Suprapubic skin (tissue), 4 donors: ENCODE results near the gene COA4. TPM values are rescaled to one million over a fixed set of nuclear protein-coding genes. Genes with fewer than 3 reads are reported as not detected.

Experiments used
- DNase-seq, 2 donors: peaks; one replicate each; pipeline ENCODE4 v3.0.0-alpha.2; 2019; ENCODE audit warnings: low spot score in 2 of 2
- H3K27ac ChIP-seq: fragments of 200-600 bp; sonication (generic); one replicate; pipeline ENCODE4 v1.5.1; 2019
- H3K27me3 ChIP-seq: fragments of 200-600 bp; sonication (generic); one replicate; pipeline ENCODE4 v1.5.1; 2019
- H3K36me3 ChIP-seq: fragments of 200-600 bp; sonication (generic); one replicate; pipeline ENCODE4 v1.5.1; 2019
- H3K4me1 ChIP-seq: fragments of 200-600 bp; sonication (generic); one replicate; pipeline ENCODE4 v1.5.1; 2019
- H3K4me3 ChIP-seq: fragments of 200-600 bp; sonication (generic); one replicate; pipeline ENCODE4 v1.5.1; 2019; ENCODE audit warnings: mild to moderate bottlenecking
- H3K9me3 ChIP-seq: fragments of 200-600 bp; sonication (generic); one replicate; pipeline ENCODE4 v1.5.1; 2019
- EP300 ChIP-seq: sonication (generic); formaldehyde crosslinking; IDR thresholded peaks from one replicate; pipeline ENCODE4 v1.6.1; 2017; ENCODE audit warnings: antibody characterized with exemption
- POLR2A ChIP-seq, 2 donors: fragments of 450-650 bp; IDR thresholded peaks; one replicate each; pipeline ENCODE4 v1.6.1; 2017; ENCODE audit warnings: antibody characterized with exemption in 2 of 2, mild to moderate bottlenecking in 2 of 2, moderate library complexity in 2 of 2
- POLR2AphosphoS5 ChIP-seq, 3 donors: sonication (generic); formaldehyde crosslinking; IDR thresholded peaks; one replicate each; pipeline ENCODE4 v1.6.1; 2017; ENCODE audit warnings: antibody characterized with exemption in 3 of 3
- WGBS: methylation state at CpG from one replicate; pipeline ENCODE4 v1.1.5; 2018; 5-methylcytosine and 5-hydroxymethylcytosine counted together
- total RNA-seq, 4 donors: library from RNA; depleted of rRNA; stranded (reverse); fragments of >200 nt; gene quantifications; one replicate each; pipeline ENCODE4 v1.1.0, GENCODE V29; 2016
- TF ChIP-seq, protein P1 (sequence below), 2 donors: fragments of 200-600 bp in 1 of 2; fragments of 450-650 bp in 1 of 2; sonication (generic) in 1 of 2; IDR thresholded peaks; one replicate each; pipeline ENCODE4 v1.5.1; 2016 to 2019; ENCODE audit warnings: antibody characterized with exemption in 2 of 2, mild to moderate bottlenecking in 1 of 2, moderate library complexity in 1 of 2

COA4 gene
- total RNA-seq, 4 donors from 2014 or later: 49.4 to 63.9 (median 57.2) TPM

DNA sequence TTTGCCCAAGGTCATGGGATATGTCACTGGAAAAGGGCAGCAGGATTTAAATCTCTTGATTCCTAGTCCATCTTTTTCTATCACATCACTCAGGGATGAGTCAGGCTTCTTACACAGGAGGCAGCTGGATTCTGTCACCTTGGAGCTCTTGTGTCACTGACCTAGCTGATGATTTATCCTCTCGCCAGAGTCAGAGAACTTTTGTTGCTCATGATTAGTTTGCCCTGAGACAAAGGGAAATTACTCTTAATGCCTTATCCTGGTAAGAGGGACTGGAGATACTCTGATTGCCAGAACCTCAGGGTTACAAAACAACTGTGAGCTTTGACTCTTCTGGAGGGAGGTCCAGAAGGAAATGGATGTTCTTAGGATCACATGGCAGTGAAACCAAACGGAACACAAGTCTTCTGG, 10.1 kb downstream of the COA4 start:
- no peak for DNase-seq
- peaks cover 13% of the 10 kb centered on the region for H3K36me3 ChIP-seq
- H3K27ac ChIP-seq: peak overlapping the region; percentile 60
- H3K4me3 ChIP-seq: no peak overlapping the region
- WGBS: 35% methylated on average over 2 of the region's 2 CpGs
- peaks cover 11% of the 10 kb centered on the region for H3K4me1 ChIP-seq
- H3K9me3 ChIP-seq: no peaks in the 10 kb centered on the region
- TF ChIP-seq POLR2A (IDR thresholded peaks at IDR 0.05) (no peak), EP300 (no peak), POLR2AphosphoS5 (IDR thresholded peaks at IDR 0.05) (no peak)
- TF ChIP-seq, protein P1, sequence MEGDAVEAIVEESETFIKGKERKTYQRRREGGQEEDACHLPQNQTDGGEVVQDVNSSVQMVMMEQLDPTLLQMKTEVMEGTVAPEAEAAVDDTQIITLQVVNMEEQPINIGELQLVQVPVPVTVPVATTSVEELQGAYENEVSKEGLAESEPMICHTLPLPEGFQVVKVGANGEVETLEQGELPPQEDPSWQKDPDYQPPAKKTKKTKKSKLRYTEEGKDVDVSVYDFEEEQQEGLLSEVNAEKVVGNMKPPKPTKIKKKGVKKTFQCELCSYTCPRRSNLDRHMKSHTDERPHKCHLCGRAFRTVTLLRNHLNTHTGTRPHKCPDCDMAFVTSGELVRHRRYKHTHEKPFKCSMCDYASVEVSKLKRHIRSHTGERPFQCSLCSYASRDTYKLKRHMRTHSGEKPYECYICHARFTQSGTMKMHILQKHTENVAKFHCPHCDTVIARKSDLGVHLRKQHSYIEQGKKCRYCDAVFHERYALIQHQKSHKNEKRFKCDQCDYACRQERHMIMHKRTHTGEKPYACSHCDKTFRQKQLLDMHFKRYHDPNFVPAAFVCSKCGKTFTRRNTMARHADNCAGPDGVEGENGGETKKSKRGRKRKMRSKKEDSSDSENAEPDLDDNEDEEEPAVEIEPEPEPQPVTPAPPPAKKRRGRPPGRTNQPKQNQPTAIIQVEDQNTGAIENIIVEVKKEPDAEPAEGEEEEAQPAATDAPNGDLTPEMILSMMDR (IDR thresholded peaks at IDR 0.05): no peak
- no peaks in the 10 kb centered on the region for H3K27me3 ChIP-seq

DNA sequence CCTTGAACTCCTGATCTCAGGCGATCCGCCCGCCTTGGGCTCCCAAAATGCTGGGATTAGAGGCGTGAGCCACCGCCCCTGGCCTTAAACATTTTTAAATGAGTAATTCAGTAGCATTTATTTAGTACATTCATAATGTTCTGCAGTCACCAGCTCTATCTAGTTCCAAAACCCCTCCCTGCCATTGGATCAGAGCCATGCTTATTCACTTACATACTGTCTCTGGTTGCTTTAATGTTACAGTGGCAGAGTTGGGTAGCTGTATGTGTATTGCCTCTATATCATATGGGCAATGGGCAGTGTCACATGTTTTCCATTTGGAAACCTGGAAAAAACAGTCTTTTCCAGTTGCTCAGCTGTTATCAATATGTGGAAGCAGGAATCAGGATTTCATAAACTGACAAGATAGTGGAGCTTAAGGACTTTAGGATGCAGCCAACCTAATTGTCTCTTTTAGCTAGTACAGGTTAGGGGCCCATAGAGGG, 10.5 kb downstream of the COA4 start:
- H3K27ac ChIP-seq: peak overlapping the region; percentile 60
- TF ChIP-seq, protein P1 (IDR thresholded peaks at IDR 0.05): no peak
- TF ChIP-seq EP300 (no peak), POLR2AphosphoS5 (IDR thresholded peaks at IDR 0.05) (no peak), POLR2A (IDR thresholded peaks at IDR 0.05) (no peak)
- peaks cover 11% of the 10 kb centered on the region for H3K36me3 ChIP-seq
- WGBS: 34% methylated on average over 5 of the region's 5 CpGs
- H3K27me3 ChIP-seq: no peaks in the 10 kb centered on the region
- H3K4me1 ChIP-seq: peaks cover 11% of the 10 kb centered on the region
- DNase-seq: no peak
- H3K4me3 ChIP-seq: no peak overlapping the region
- H3K9me3 ChIP-seq: no peaks in the 10 kb centered on the region

DNA sequence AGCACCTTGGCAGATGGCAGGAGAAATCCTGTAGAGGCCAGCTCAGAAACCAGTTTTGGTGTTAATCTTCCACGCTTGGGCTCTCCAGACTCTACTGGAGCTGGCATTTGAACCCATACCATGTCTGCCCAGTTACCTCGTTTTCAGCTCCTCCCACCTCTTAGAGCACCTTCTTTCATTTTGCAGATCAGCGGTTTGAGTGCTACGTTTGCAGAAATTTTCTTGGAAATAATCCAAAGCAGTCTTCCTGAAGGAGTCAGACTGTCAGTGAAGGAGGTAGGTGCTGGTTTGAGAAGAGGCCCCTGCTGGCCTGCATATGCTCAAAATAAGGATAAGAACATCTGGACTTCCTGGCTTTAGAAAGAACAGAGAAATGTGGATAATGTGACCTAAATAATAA, 13.7 kb downstream of the COA4 start:
- 55% methylated on average over 4 of the region's 4 CpGs for WGBS
- DNase-seq: no peak

DNA sequence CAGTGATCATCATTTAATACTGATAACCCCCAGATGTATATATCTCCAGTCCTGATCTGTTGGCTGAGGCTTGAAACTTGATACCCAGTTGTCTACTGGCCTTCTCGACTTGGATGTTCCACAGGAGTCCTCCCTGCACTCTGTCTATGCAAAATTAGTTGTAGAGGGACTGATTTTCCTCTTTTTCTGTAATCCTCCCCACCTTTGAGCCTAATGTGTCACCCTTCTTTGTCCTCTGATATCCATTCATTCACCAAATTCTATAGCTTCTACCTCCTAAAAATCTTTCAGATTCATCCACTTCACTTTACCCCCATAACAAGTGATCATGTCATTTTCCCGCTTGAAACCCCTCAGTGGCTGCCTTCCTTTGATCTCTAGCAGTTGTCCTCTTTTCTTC, 16.4 kb downstream of the COA4 start:
- TF ChIP-seq POLR2AphosphoS5 (IDR thresholded peaks at IDR 0.05): no peak
- TF ChIP-seq, protein P1 (IDR thresholded peaks at IDR 0.05): no peak
- no peak for TF ChIP-seq POLR2A (IDR thresholded peaks at IDR 0.05)
- TF ChIP-seq EP300: no peak
- H3K36me3 ChIP-seq: peaks cover 11% of the 10 kb centered on the region
- no peak for DNase-seq
- H3K4me1 ChIP-seq: no peaks in the 10 kb centered on the region
- no peaks in the 10 kb centered on the region for H3K9me3 ChIP-seq
- no peak overlapping the region for H3K27ac ChIP-seq
- no peak overlapping the region for H3K4me3 ChIP-seq
- WGBS: 73% methylated on average over 2 of the region's 2 CpGs
- no peaks in the 10 kb centered on the region for H3K27me3 ChIP-seq

More for the DNA sequence above, 13.7 kb downstream of the COA4 start:
- H3K4me1 ChIP-seq: peaks cover 5% of the 10 kb centered on the region
- TF ChIP-seq POLR2A (IDR thresholded peaks at IDR 0.05): no peak
- TF ChIP-seq EP300: no peak
- TF ChIP-seq, protein P1 (IDR thresholded peaks at IDR 0.05): no peak
- no peak overlapping the region for H3K4me3 ChIP-seq
- H3K27me3 ChIP-seq: no peaks in the 10 kb centered on the region
- no peaks in the 10 kb centered on the region for H3K9me3 ChIP-seq
- H3K27ac ChIP-seq: no peak overlapping the region
- H3K36me3 ChIP-seq: peaks cover 11% of the 10 kb centered on the region

DNA sequence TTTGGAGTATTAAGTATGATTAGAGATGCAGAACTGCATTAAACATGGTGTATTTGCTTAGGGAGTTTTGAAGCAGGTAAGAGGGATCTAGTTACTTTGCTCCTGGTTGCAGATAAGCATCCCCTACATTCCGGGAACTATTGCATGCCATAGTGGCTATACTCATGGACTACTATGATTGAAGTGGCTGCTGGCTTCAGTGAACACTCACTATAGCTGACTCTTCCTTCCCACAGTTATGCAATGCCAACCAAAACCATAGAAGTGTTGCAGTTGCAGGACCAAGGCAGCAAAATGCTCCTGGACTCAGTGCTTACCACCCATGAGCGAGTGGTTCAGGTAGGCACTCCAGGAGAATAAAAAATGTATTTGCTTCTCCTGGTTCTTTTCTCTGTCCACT, 17.0 kb downstream of the COA4 start:
- DNase-seq: no peak
- Histone ChIP-seq H3K9me3 (no peaks in the 10 kb centered on the region), H3K36me3 (peaks cover 6% of the 10 kb centered on the region), H3K27ac (no peak overlapping the region), H3K27me3 (no peaks in the 10 kb centered on the region), H3K4me1 (no peaks in the 10 kb centered on the region), H3K4me3 (no peak overlapping the region)
- 95% methylated on average over 2 of the region's 2 CpGs for WGBS
- TF ChIP-seq, protein P1 (IDR thresholded peaks at IDR 0.05): no peak
- TF ChIP-seq POLR2AphosphoS5 (IDR thresholded peaks at IDR 0.05) (no peak), EP300 (no peak), POLR2A (IDR thresholded peaks at IDR 0.05) (no peak)
